Stimulated activated naive CD8-positive, alpha-beta T cell treated with anti-CD3 and anti-CD28 coated beads, Interleukin-15, Interleukin-2, amounts not matched to agents 100 ng/mL and 50 ng/mL, for 24 hours (primary cell): ENCODE data around the gene TRA2B.
"Not testable (repeated sequence)": the region's sequence is repeated elsewhere in the genome, so short reads cannot be mapped to it uniquely, and the experiment has no call there.

Source experiments
- H3K27ac Mint-ChIP-seq: one replicate; pipeline ENCODE4 v1.8.0; 2021; ENCODE audit warnings: mild to moderate bottlenecking, mixed read lengths
- H3K27me3 Mint-ChIP-seq: one replicate; pipeline ENCODE4 v1.8.0; 2021; ENCODE audit warnings: mixed read lengths
- H3K36me3 Mint-ChIP-seq: one replicate; pipeline ENCODE4 v1.8.0; 2021; ENCODE audit warnings: low read depth, mixed read lengths
- H3K4me1 Mint-ChIP-seq: one replicate; pipeline ENCODE4 v1.8.0; 2021; ENCODE audit warnings: low read depth, mixed read lengths
- H3K4me3 Mint-ChIP-seq: one replicate; pipeline ENCODE4 v1.8.0; 2021; ENCODE audit warnings: mild to moderate bottlenecking, mixed read lengths
- H3K9me3 Mint-ChIP-seq: one replicate; pipeline ENCODE4 v1.8.0; 2021; ENCODE audit warnings: mixed read lengths

TRA2B gene

GRCh38 chr3:185925353-185925752 is 12.5 kb downstream of the TRA2B start:
- Mint-ChIP-seq H3K27ac (peak overlapping the region; percentile 85), H3K4me1 (peaks cover 77% of the 10 kb centered on the region), H3K9me3 (no peaks in the 10 kb centered on the region), H3K27me3 (no peaks in the 10 kb centered on the region), H3K36me3 (peaks cover 100% of the 10 kb centered on the region), H3K4me3 (peak overlapping the region; percentile 25)

- no peaks in the 10 kb centered on the region for H3K9me3 Mint-ChIP-seq
- peaks cover 67% of the 10 kb centered on the region for H3K4me1 Mint-ChIP-seq
- peaks cover 100% of the 10 kb centered on the region for H3K36me3 Mint-ChIP-seq
- H3K4me3 Mint-ChIP-seq = no peak overlapping the region
- no peak overlapping the region for H3K27ac Mint-ChIP-seq
- no peaks in the 10 kb centered on the region for H3K27me3 Mint-ChIP-seq
Observed at GRCh38 chr3:185924375-185924774, 13.4 kb downstream of the TRA2B start.

- no peak overlapping the region for H3K4me3 Mint-ChIP-seq
- H3K36me3 Mint-ChIP-seq = peaks cover 94% of the 10 kb centered on the region
- no peaks in the 10 kb centered on the region for H3K9me3 Mint-ChIP-seq
- H3K27me3 Mint-ChIP-seq = no peaks in the 10 kb centered on the region
- peaks cover 29% of the 10 kb centered on the region for H3K4me1 Mint-ChIP-seq
- peak overlapping the region; percentile 68 for H3K27ac Mint-ChIP-seq
Observed at GRCh38 chr3:185920184-185920583, 17.6 kb downstream of the TRA2B start.

- Mint-ChIP-seq H3K9me3 (no peaks in the 10 kb centered on the region), H3K4me3 (no peak overlapping the region), H3K36me3 (peaks cover 72% of the 10 kb centered on the region), H3K4me1 (peaks cover 3% of the 10 kb centered on the region), H3K27ac (peak overlapping the region; percentile 6), H3K27me3 (no peaks in the 10 kb centered on the region)
Observed at GRCh38 chr3:185916042-185916833, 21.6 kb downstream of the TRA2B start.

DNA sequence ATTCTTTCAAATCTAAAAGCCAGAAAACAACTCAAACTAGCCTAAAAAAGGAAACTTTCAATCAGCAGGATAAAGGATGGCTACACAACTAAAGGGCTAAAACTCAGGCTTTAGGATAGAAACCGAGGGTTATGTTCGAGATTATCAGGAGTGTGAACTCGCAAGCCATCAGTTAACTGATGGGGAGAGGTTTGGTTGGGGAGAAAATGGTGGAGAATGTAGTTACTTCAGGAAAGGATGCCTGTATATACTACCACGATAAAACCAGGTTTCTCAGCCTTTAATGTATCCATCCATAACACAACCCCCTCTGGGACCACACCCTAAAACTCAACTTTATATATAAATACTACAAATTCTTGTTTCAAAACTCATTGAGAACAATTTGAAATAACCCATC is 22.2 kb downstream of the TRA2B start:
- no peaks in the 10 kb centered on the region for H3K9me3 Mint-ChIP-seq
- peak overlapping the region; percentile 59 for H3K27ac Mint-ChIP-seq
- peaks cover 66% of the 10 kb centered on the region for H3K36me3 Mint-ChIP-seq
- no peaks in the 10 kb centered on the region for H3K27me3 Mint-ChIP-seq
- H3K4me3 Mint-ChIP-seq = no peak overlapping the region
- H3K4me1 Mint-ChIP-seq = peaks cover 3% of the 10 kb centered on the region

- Mint-ChIP-seq H3K4me1 (peaks cover 3% of the 10 kb centered on the region), H3K27me3 (no peaks in the 10 kb centered on the region), H3K9me3 (no peaks in the 10 kb centered on the region), H3K27ac (peak overlapping the region; percentile 59), H3K36me3 (peaks cover 60% of the 10 kb centered on the region), H3K4me3 (no peak overlapping the region)
Observed at GRCh38 chr3:185914911-185915629, 22.7 kb downstream of the TRA2B start.

- no peak overlapping the region for H3K27ac Mint-ChIP-seq
Observed at GRCh38 chr3:185912929-185913901, 24.6 kb downstream of the TRA2B start.

GRCh38 chr3:185912512-185912911 is 25.3 kb downstream of the TRA2B start:
- Mint-ChIP-seq H3K4me1 (peaks cover 3% of the 10 kb centered on the region), H3K36me3 (peaks cover 39% of the 10 kb centered on the region), H3K27me3 (no peaks in the 10 kb centered on the region), H3K27ac (no peak overlapping the region), H3K4me3 (no peak overlapping the region), H3K9me3 (no peaks in the 10 kb centered on the region)

More at GRCh38 chr3:185912929-185913901, 24.6 kb downstream of the TRA2B start:
- no peaks in the 10 kb centered on the region for H3K27me3 Mint-ChIP-seq
- H3K9me3 Mint-ChIP-seq = no peaks in the 10 kb centered on the region
- peaks cover 46% of the 10 kb centered on the region for H3K36me3 Mint-ChIP-seq
- no peak overlapping the region for H3K4me3 Mint-ChIP-seq
- H3K4me1 Mint-ChIP-seq = peaks cover 3% of the 10 kb centered on the region

DNA sequence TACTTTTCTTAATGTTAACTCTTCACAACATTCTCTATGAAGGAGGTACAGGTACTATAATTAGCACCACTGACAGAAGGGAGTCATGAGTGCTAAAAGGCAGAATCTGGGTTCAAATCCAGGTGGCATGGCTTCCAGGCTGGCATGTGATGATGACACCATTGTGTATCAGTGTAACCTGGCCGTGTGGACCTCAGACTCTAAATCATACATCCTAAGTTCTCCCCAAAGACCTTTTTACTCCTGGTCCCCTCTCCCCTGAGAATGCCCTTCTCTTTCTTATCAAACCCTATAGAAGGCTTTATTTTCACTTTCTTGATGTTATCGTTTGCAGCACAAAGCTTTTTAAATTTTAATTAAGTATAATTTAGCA is 26.8 kb downstream of the TRA2B start:
- not testable (repeated sequence) for H3K4me1 Mint-ChIP-seq, H3K27me3 Mint-ChIP-seq, H3K9me3 Mint-ChIP-seq, H3K4me3 Mint-ChIP-seq, H3K27ac Mint-ChIP-seq
- H3K36me3 Mint-ChIP-seq = peaks cover 25% of the 10 kb centered on the region

DNA sequence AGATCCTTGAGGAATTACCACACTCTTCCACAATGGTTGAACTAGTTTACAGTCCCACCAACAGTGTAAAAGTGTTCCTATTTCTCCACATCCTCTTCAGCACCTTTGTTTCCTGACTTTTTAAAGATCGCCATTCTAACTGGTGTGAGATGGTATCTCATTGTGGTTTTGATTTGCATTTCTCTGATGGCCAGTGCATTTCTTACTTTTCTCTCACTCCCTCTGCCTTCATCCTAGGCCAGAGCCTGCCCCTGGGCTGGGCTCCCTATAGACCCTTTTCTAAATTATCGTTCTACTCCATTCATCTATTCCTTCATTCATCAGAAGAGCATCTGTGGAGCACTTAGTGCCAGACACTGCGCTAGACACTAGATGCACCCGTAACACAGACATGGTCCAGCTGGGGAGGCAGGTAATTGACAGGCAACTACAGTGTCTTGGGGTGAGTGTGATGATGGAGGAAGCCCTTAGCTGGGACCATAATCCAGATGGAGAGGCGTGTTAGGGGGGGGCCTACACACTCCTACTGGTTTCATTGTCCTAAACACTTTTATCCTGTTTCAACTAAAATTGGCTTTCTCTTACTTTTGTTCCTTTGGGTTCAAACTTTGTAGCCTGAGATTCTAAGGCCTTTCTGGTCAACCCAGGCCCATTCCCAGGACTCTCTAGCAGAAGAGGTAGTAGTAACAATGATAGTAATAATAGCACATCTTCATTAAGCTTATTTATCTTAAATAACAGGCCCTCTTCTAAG is 27.3 kb downstream of the TRA2B start:
- not testable (repeated sequence) for H3K27me3 Mint-ChIP-seq, H3K4me3 Mint-ChIP-seq, H3K4me1 Mint-ChIP-seq, H3K27ac Mint-ChIP-seq, H3K9me3 Mint-ChIP-seq
- peaks cover 20% of the 10 kb centered on the region for H3K36me3 Mint-ChIP-seq

GRCh38 chr3:185909913-185910312 is 27.9 kb downstream of the TRA2B start:
- H3K9me3 Mint-ChIP-seq, H3K27me3 Mint-ChIP-seq, H3K4me3 Mint-ChIP-seq, H3K27ac Mint-ChIP-seq, H3K4me1 Mint-ChIP-seq: not testable (repeated sequence)
- H3K36me3 Mint-ChIP-seq = peaks cover 14% of the 10 kb centered on the region

DNA sequence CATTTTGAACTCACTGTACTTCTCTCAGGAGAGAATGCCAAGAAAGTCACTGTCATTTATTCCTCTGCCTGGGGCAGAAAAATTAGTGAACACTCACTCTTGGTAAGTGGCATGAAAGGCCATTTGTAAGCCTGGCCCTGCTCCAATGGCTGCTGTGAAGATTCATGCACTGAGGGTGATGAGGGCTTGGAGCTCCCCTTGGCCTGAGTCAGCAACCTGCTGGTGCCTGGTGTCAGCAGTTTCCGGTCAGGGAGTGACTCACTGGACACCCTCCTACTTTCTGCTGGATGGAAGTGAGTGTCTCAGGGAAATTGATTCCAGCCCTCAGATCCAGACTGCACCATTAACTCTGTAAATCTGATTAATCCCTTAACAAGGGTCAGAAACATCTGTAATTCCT is 37.6 kb downstream of the TRA2B start:
- Mint-ChIP-seq H3K27me3 (peaks cover 3% of the 10 kb centered on the region), H3K4me1 (no peaks in the 10 kb centered on the region), H3K36me3 (no peaks in the 10 kb centered on the region), H3K27ac (no peak overlapping the region), H3K4me3 (no peak overlapping the region), H3K9me3 (peaks cover 4% of the 10 kb centered on the region)

DNA sequence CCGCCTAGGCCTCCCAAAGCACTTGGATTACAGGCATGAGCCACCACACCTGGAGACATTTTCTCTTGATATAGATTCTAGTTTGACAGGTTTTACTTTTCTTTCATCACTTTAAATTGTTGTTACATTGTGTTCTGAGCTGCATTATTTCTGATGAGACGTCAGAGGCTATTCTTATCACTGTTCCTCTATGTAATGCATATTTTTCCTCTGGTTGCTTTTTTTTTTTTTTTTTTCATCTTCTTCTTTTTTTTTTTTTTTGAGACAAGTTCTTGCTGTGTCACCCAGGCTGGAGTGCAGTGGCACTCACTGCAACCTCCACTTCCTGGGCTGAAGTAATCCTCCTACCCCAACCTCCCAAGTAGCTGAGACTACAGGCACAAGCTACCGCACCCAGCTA is 41.2 kb downstream of the TRA2B start:
- H3K9me3 Mint-ChIP-seq = peaks cover 4% of the 10 kb centered on the region
- H3K4me3 Mint-ChIP-seq = no peak overlapping the region

GRCh38 chr3:185887066-185887465 is 50.7 kb downstream of the TRA2B start:
- Mint-ChIP-seq H3K27me3 (peaks cover 4% of the 10 kb centered on the region), H3K27ac (no peak overlapping the region), H3K9me3 (no peaks in the 10 kb centered on the region), H3K36me3 (no peaks in the 10 kb centered on the region), H3K4me3 (no peak overlapping the region), H3K4me1 (no peaks in the 10 kb centered on the region)

More for the DNA sequence above, 41.2 kb downstream of the TRA2B start:
- H3K27me3 Mint-ChIP-seq = peaks cover 3% of the 10 kb centered on the region
- no peak overlapping the region for H3K27ac Mint-ChIP-seq
- H3K4me1 Mint-ChIP-seq = no peaks in the 10 kb centered on the region
- H3K36me3 Mint-ChIP-seq = no peaks in the 10 kb centered on the region
